TTC549 (cell line): ENCODE results near the gene HSP90AB1.
"Not testable (repeated sequence)": the region's sequence is repeated elsewhere in the genome, so short reads cannot be mapped to it uniquely, and the experiment has no call there.

Source experiments
- FAIRE-seq: peaks from 2 replicates; lab custom pipeline; 2012; peaks lifted over from hg19 to GRCh38; lab: Jason Lieb, UNC

The HSP90AB1 gene

GRCh38 chr6:44222486-44223318 lies 24.2 kb upstream of the HSP90AB1 start:
- FAIRE-seq = no peak

- no peak for FAIRE-seq
Measured at GRCh38 chr6:44223319-44224028, 23.4 kb upstream of the HSP90AB1 start, which contains the start of gene SLC29A1. SLC29A1 (plus strand) TSS chr6:44223595; CDS start chr6:44227314, 3,719 bp downstream.

- no peak for FAIRE-seq
Measured at GRCh38 chr6:44224029-44224964, 22.6 kb upstream of the HSP90AB1 start.

GRCh38 chr6:44224965-44225305 lies 22.0 kb upstream of the HSP90AB1 start:
- FAIRE-seq = no peak

GRCh38 chr6:44225579-44226325 lies 21.1 kb upstream of the HSP90AB1 start:
- no peak for FAIRE-seq

GRCh38 chr6:44226368-44227147 lies 20.3 kb upstream of the HSP90AB1 start:
- FAIRE-seq = no peak

- FAIRE-seq = no peak
Measured at GRCh38 chr6:44227148-44227793, 19.6 kb upstream of the HSP90AB1 start.

- no peak for FAIRE-seq
Measured at GRCh38 chr6:44228031-44228430, 18.9 kb upstream of the HSP90AB1 start.

GRCh38 chr6:44228433-44228832 lies 18.5 kb upstream of the HSP90AB1 start:
- no peak for FAIRE-seq

GRCh38 chr6:44228836-44229235 lies 18.1 kb upstream of the HSP90AB1 start:
- FAIRE-seq = no peak

- no peak for FAIRE-seq
Measured at GRCh38 chr6:44229376-44230033, 17.4 kb upstream of the HSP90AB1 start.

GRCh38 chr6:44230034-44230675 lies 16.7 kb upstream of the HSP90AB1 start:
- FAIRE-seq = no peak

- FAIRE-seq = not testable (repeated sequence)
Measured at GRCh38 chr6:44231426-44231825, 15.5 kb upstream of the HSP90AB1 start.

GRCh38 chr6:44232676-44233566 lies 14.0 kb upstream of the HSP90AB1 start:
- FAIRE-seq = no peak

- no peak for FAIRE-seq
Measured at GRCh38 chr6:44233567-44234100, 13.3 kb upstream of the HSP90AB1 start.

GRCh38 chr6:44234101-44235025 lies 12.5 kb upstream of the HSP90AB1 start:
- FAIRE-seq = no peak

- no peak for FAIRE-seq
Measured at GRCh38 chr6:44235269-44235668, 11.6 kb upstream of the HSP90AB1 start.
